HG03565 (cell line): Measurements from ENCODE around the gene FAM9B.

Source experiments
- ATAC-seq: cut with Tn5 transposase; IDR thresholded peaks from one replicate; pipeline ENCODE4 v1.9.1; 2021; ENCODE audit warnings: mild to moderate bottlenecking, moderate library complexity; ENCODE audit not compliant: unreplicated experiment

FAM9B gene

GRCh38 chrX:8981723-8982122, 52.2 kb downstream of the FAM9B start:
- no peak for ATAC-seq

DNA sequence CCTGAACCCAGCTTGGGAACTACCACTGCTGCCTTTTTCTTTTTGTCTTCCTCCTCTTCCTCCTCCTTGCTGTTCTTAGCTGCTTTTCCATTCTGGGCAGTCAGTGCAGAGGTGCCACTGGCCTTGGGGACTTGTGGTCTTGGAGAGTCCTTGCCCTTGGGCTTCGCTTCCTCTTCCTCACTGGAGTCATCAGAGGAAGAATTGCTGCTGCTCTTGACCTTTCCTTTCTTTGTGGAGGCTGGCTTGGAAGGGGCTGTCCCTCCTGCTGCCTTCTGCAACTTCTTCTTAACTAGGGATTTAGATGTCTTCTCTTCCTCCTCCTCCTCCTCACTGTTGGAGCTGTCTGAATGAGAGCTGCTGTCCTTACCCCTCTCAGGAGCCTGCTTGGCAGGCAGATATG, 53.2 kb downstream of the FAM9B start:
- ATAC-seq, result no peak
